HG02870 (cell line): ENCODE data around the gene SGO2.

ENCODE experiments used
- ATAC-seq: cut with Tn5 transposase; IDR thresholded peaks from one replicate; pipeline ENCODE4 v1.9.1; 2021; ENCODE audit warnings: mild to moderate bottlenecking, moderate library complexity; ENCODE audit not compliant: unreplicated experiment

The SGO2 gene, protein sequence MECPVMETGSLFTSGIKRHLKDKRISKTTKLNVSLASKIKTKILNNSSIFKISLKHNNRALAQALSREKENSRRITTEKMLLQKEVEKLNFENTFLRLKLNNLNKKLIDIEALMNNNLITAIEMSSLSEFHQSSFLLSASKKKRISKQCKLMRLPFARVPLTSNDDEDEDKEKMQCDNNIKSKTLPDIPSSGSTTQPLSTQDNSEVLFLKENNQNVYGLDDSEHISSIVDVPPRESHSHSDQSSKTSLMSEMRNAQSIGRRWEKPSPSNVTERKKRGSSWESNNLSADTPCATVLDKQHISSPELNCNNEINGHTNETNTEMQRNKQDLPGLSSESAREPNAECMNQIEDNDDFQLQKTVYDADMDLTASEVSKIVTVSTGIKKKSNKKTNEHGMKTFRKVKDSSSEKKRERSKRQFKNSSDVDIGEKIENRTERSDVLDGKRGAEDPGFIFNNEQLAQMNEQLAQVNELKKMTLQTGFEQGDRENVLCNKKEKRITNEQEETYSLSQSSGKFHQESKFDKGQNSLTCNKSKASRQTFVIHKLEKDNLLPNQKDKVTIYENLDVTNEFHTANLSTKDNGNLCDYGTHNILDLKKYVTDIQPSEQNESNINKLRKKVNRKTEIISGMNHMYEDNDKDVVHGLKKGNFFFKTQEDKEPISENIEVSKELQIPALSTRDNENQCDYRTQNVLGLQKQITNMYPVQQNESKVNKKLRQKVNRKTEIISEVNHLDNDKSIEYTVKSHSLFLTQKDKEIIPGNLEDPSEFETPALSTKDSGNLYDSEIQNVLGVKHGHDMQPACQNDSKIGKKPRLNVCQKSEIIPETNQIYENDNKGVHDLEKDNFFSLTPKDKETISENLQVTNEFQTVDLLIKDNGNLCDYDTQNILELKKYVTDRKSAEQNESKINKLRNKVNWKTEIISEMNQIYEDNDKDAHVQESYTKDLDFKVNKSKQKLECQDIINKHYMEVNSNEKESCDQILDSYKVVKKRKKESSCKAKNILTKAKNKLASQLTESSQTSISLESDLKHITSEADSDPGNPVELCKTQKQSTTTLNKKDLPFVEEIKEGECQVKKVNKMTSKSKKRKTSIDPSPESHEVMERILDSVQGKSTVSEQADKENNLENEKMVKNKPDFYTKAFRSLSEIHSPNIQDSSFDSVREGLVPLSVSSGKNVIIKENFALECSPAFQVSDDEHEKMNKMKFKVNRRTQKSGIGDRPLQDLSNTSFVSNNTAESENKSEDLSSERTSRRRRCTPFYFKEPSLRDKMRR

DNA sequence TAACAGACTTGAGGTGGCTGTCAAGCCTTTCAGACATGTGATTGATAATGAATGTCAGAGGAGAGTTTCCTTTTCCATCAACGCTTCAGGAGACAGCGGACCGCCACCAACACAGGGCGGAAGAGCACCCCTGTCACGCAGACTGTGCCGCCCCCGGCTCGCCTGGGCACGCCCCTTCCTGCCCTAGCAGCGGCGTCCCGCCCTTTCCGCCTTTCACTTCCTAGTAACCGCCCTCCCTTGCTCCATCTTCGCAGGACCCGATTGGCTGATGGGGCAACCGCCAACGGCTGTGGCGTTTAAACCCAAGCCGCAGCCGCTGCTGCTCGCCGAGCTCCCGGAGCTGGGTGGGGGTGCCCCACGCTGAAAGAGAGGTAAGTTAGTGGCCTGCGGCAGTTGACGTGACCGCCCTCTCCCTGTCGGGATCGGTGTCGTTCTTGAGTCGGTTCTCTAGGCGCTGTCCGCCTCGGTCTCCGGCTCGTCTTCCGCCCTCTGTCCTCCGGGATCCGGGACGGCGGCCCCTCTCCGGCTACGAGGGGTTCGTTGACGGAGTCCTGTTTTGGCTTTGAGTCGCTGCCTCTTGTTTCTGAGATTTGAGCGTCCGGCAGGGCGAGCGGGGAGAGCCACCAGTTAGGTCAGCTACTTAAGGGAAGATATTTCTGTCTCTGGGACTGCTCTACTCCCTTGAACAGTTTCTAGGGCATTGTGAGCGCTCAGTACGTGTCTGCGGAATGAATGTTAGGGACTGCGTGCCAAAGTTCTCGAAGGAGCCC, at the start of gene SGO2:
SGO2 (plus strand) TSS at position 326 of the 770 bp plus-strand sequence. CDS start 6,769 bp downstream, outside the sequence.
- peak; percentile 100 for ATAC-seq

GRCh38 chr2:200476836-200477235, 49.2 kb upstream of the SGO2 start:
- no peak for ATAC-seq

DNA sequence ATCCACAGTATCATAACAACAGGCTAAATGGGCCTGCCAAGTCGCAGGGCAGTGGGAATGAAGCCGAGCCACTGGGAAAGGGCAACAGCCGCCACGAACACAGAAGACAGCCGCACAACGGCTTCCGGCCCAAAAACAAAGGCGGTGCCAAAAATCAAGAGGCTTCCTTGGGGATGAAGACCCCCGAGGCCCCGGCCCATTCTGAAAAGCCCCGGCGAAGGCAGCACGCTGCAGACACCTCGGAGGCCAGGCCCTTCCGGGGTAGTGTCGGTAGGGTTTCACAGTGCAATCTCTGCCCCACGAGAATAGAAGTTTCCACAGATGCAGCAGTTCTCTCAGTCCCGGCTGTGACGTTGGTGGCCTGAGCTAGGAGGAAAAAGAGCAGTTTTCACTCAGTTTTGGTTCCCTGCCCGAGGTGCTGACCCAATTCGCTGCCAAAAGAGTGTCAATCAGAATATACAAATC, 48.3 kb upstream of the SGO2 start:
- ATAC-seq: no peak

DNA sequence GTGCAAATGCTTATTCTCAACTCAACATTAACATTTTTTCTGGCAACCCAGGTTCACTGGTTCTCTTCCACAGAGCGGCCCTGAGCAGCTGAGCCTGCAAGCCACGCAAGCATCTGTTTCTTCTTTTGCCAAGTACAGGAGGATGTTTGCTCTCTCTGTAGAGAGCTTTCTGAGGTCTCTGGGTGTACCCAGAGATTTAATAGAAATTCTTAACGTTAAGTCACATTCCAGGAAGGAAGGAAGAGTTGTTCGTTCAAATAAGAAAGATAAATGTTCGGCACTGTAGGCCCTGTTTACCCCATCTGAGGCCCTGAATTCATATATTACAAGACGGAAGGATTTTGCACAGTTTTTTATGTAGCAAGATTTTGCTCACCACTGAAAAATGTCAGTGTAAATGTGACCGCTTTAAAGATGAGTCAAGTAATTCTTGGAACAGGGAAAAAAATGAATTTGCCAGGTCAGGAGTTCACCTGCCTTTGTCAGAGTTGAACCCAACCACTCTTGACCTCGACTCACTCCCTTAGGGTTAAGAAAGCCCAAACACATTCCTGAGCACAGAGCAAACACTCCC, 46.2 kb upstream of the SGO2 start:
- no peak for ATAC-seq

GRCh38 chr2:200482194-200482593, 43.8 kb upstream of the SGO2 start:
- ATAC-seq: no peak

DNA sequence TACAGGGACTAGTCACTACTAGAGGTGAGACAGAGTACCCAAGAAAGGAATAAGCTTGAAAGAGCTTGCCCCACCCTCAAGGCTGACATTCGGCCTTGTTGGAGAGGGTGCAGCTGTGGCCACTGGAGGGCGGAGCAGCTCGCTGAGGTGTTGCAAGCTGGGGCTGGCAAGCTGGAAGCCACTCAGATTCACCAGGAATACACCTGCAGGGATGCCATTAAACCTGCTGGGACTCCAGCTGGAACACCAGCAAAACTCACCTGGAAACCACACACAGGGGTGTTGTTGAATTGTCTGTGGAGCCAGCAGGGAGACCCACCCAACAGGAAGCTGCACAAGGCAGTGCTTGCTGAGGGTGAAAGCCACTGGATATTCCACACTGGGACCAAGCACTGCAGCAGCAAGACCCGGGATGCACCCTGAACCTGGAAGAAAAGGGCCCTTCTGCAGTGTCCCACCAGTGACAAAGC, 42.2 kb upstream of the SGO2 start:
- ATAC-seq: peak; percentile 47

GRCh38 chr2:200484934-200485333, 41.1 kb upstream of the SGO2 start:
- ATAC-seq: no peak

DNA sequence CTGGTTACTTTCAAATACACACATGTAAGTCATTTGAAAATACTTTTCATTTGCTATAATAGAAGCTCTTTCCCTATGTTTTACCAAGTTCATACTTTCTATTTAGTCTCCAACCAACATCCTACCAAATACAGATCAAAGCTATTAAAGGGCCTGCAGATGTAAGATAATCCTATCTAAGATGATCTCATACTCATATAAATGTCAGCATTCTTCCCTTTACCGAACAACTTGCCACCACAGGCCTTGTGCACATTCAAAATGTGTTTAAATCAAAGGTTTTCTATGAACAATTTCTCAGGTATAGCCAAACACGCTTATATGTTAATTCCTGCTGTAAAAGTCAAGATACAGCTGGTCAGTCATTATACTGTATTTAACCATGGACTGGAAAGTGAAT, 39.5 kb upstream of the SGO2 start:
- no peak for ATAC-seq

DNA sequence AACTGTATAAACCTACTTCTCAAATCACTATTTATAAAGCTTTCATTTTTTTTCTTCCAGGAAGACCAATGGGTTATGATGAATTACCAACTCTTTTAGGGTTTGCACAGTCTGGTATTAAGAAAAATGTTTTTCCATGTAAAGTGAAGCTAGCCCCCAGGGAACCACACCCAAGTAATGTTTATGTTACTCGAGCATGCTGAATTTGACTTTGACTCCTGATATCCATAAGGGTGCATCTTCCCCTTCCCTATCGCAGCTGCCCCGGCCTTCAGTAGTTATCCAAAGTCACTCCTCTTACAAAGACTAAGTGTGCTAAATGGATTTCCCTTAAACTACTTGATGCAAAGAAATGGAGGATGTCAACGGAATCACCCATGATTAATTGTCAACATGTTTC, 37.8 kb upstream of the SGO2 start:
- no peak for ATAC-seq

DNA sequence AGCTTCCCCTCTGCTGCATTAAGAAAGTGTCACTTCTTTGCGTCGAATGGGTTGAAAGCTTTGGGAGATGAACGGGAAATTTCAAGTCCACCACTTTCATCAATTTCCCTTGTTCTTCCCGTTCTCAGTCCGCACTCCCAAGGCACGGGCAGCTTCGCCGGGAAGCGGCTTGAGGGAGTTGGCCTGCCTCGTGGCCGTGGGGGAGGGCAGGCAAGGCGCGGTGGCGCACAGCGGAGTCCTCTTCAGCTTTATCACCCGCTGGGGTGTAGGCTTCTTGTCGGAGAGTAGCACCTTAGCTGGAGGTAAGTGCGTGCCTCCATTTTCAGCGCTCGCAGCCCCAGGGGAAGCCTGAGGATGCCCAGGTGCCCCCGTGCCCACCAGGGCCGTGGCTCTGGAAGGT, 36.0 kb upstream of the SGO2 start:
- no peak for ATAC-seq

GRCh38 chr2:200492656-200493055, 33.4 kb upstream of the SGO2 start:
- ATAC-seq: no peak

GRCh38 chr2:200494048-200494447, 32.0 kb upstream of the SGO2 start:
- ATAC-seq: no peak

DNA sequence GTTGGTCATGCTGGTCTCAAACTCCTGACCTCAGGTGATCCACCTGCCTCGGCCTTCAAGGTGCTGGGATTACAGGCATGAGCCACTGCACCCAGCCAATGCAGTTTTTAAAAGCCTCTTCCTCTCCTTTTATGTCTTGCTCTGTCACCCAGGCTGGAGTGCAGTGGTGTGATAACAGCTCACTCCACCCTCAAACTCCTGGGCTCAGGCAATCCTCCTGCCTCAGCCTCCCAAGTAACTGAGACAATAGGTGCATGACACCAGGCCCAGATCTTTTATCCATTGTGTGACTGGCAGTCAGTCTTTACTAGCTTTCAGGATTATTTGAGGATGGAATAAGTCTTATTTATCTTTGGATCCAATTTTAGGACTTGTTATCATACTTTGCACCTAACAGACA, 29.3 kb upstream of the SGO2 start:
- ATAC-seq: no peak

DNA sequence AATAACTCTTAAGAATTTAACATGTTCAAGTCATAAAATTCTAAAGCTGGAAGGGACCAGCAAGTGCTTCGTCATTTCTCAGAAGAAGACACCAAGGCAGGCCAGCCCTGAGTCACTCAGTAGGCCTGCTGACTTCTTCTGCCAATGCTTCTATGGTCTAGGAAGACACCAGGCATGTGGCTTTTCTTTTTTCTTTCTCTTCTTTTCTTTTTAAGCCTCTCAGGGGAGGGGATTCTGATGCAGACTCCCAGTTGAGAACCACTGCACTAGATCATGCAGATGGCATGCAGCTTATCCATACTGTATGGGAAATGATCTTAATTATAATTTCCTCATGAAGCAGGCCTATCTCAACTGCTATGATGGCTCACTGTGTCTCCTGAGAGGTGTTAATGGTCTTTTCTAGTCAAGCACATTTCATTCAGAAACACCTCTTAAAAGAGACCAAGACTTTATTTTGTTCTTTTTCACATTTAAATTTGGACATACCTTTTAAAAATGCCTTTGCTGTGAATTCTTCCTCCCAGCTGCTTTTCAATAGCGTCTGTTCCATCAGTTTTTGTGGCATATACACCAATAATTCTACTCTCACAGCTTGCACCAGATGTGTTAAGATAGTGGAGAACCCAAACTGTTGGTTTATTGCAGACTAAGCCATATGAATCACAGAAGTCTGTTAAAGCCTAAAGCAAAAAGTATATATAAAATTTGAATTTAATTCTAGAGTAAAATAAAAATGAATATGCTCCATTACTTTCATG, 27.4 kb upstream of the SGO2 start:
- no peak for ATAC-seq

GRCh38 chr2:200502196-200502595, 23.8 kb upstream of the SGO2 start:
- no peak for ATAC-seq

- no peak for ATAC-seq
These were observed 19.3 kb upstream of the SGO2 start for GRCh38 chr2:200506679-200507078.

DNA sequence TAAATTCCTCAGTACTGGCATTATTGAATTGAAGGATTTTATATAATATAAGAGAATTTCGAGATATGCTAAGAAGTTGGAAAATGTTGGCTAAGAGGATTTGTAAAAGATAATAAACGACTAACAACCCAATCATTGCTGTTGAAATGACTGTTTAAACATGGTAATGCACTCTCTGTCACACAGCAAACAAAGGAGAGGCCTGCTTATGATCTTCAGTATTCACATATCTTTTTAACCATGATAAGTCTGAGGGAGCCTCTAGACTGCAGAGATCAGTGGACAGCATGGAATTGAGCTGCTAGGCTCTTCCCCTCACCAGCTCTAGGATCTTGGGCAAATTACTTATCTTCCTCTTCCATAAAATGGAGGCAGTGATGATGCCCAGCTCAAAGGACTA, 18.8 kb upstream of the SGO2 start:
- no peak for ATAC-seq

- peak; percentile 11 for ATAC-seq
These were observed 16.8 kb upstream of the SGO2 start for GRCh38 chr2:200509235-200509611.
